ENCODE results near the gene CTNNBIP1. TPM values are rescaled to one million over a fixed set of nuclear protein-coding genes. Genes with fewer than 3 reads are reported as not detected.

The CTNNBIP1 gene
- total RNA-seq, 1 donor from 2014 or later, result 44.7 TPM

GRCh38 chr1:9884805-9885204 lies 25.3 kb downstream of the CTNNBIP1 start:
- Histone ChIP-seq H3K36me3 (no peaks in the 10 kb centered on the region), H3K4me1 (peaks cover 39% of the 10 kb centered on the region), H3K4me3 (no peak overlapping the region), H3K9me3 (no peaks in the 10 kb centered on the region), H3K27me3 (no peaks in the 10 kb centered on the region), H3K27ac (no peak overlapping the region)
- DNase-seq (ENCODE audit: extremely low spot score in 2 of 2), result no peak
- intact Hi-C loops (cut with DNase I), result no loop called here
- TF ChIP-seq CTCF (IDR thresholded peaks at IDR 0.05) (no peak), POLR2A (IDR thresholded peaks at IDR 0.05) (no peak), POLR2AphosphoS5 (IDR thresholded peaks at IDR 0.05; ENCODE audit: insufficient read depth in 1 of 2, low read depth in 1 of 2) (no peak)

- Histone ChIP-seq H3K9me3 (no peaks in the 10 kb centered on the region), H3K4me3 (no peak overlapping the region), H3K27me3 (no peaks in the 10 kb centered on the region), H3K4me1 (peaks cover 29% of the 10 kb centered on the region), H3K36me3 (no peaks in the 10 kb centered on the region), H3K27ac (peak overlapping the region; percentile 9)
- DNase-seq (ENCODE audit: extremely low spot score in 2 of 2), result no peak
- TF ChIP-seq POLR2AphosphoS5 (IDR thresholded peaks at IDR 0.05; ENCODE audit: insufficient read depth in 1 of 2, low read depth in 1 of 2), result no peak
- no peak for TF ChIP-seq POLR2A (IDR thresholded peaks at IDR 0.05)
- TF ChIP-seq CTCF (IDR thresholded peaks at IDR 0.05), result no peak
- intact Hi-C loops (cut with DNase I), result no loop called here
Measured at GRCh38 chr1:9883585-9884449, 26.3 kb downstream of the CTNNBIP1 start.

GRCh38 chr1:9882945-9883303 lies 27.1 kb downstream of the CTNNBIP1 start:
- H3K4me1 ChIP-seq, result peaks cover 24% of the 10 kb centered on the region
- H3K27me3 ChIP-seq, result no peaks in the 10 kb centered on the region
- DNase-seq (ENCODE audit: extremely low spot score in 2 of 2), result no peak
- H3K9me3 ChIP-seq, result no peaks in the 10 kb centered on the region
- H3K36me3 ChIP-seq, result no peaks in the 10 kb centered on the region
- no peak overlapping the region for H3K27ac ChIP-seq
- H3K4me3 ChIP-seq, result no peak overlapping the region
- TF ChIP-seq CTCF (IDR thresholded peaks at IDR 0.05) (no peak), POLR2AphosphoS5 (IDR thresholded peaks at IDR 0.05; ENCODE audit: insufficient read depth in 1 of 2, low read depth in 1 of 2) (no peak), POLR2A (IDR thresholded peaks at IDR 0.05) (no peak)
- intact Hi-C loops (cut with DNase I), result no loop called here

- Histone ChIP-seq H3K27me3 (no peaks in the 10 kb centered on the region), H3K36me3 (no peaks in the 10 kb centered on the region), H3K9me3 (no peaks in the 10 kb centered on the region), H3K4me3 (no peak overlapping the region), H3K27ac (no peak overlapping the region), H3K4me1 (peaks cover 24% of the 10 kb centered on the region)
- intact Hi-C loops (cut with DNase I), result no loop called here
- DNase-seq (ENCODE audit: extremely low spot score in 2 of 2), result no peak
- TF ChIP-seq POLR2A (IDR thresholded peaks at IDR 0.05), result no peak
- no peak for TF ChIP-seq POLR2AphosphoS5 (IDR thresholded peaks at IDR 0.05; ENCODE audit: insufficient read depth in 1 of 2, low read depth in 1 of 2)
- TF ChIP-seq CTCF (IDR thresholded peaks at IDR 0.05), result no peak
Measured at GRCh38 chr1:9882296-9882944, 27.6 kb downstream of the CTNNBIP1 start.

- Histone ChIP-seq H3K36me3 (no peaks in the 10 kb centered on the region), H3K9me3 (no peaks in the 10 kb centered on the region), H3K27me3 (no peaks in the 10 kb centered on the region), H3K4me3 (no peak overlapping the region), H3K4me1 (peaks cover 24% of the 10 kb centered on the region), H3K27ac (no peak overlapping the region)
- intact Hi-C loops (cut with DNase I), result no loop called here
- TF ChIP-seq POLR2A (IDR thresholded peaks at IDR 0.05) (no peak), CTCF (IDR thresholded peaks at IDR 0.05) (no peak), POLR2AphosphoS5 (IDR thresholded peaks at IDR 0.05; ENCODE audit: insufficient read depth in 1 of 2, low read depth in 1 of 2) (no peak)
- no peak for DNase-seq (ENCODE audit: extremely low spot score in 2 of 2)
Measured at GRCh38 chr1:9881838-9882249, 28.2 kb downstream of the CTNNBIP1 start.
